ENCODE measurements around the gene SCML2. TPM values are rescaled to one million over a fixed set of nuclear protein-coding genes. Genes with fewer than 3 reads are reported as not detected.

Gene SCML2
- total and polyA plus RNA-seq, 2 of the 13 experiments (the other 11 are each of a cell fraction or from before 2014, with no cell fraction given), result 5.1 to 7.6 TPM

DNA sequence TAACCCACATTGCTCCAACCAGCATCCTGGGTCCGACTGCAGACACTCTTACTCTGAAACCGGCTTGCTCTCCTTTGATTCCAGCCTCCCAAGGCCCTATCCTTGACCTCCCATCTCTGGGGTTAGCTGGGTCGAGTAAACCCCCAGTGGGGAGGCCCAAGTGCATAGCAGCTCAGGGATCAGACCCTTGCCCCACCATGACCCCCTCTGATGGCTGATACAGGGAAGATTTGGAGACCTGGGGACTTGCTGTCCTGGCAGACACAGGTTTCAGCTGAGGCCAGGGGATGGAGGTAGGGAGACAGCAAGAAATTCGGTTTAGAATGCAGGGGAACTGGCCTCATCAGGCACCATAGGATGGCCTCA lies 47.3 kb upstream of the SCML2 start (continued):
- TF ChIP-seq ZNF274 (CRISPR knock-in tag; IDR thresholded peaks at IDR 0.05) (no peak), U2AF1 (optimal IDR thresholded peaks at IDR 0.05; ENCODE audit: low read depth, low read length) (no peak), ZNF589 (CRISPR knock-in tag; conservative IDR thresholded peaks at IDR 0.05) (no peak), ZMYM4 (CRISPR knock-in tag; IDR thresholded peaks at IDR 0.05) (peak; percentile 43; the same call in 1 of the 2 replicates), CEBPG (CRISPR knock-in tag; IDR thresholded peaks at IDR 0.05) (no peak), NRL (CRISPR knock-in tag; IDR thresholded peaks at IDR 0.05; ENCODE audit: borderline replicate concordance) (no peak), TCF7L2 (IDR thresholded peaks at IDR 0.05; ENCODE audit: low read depth, low read length) (peak; percentile 52; the same call in 1 of the 2 replicates), PLRG1 (conservative IDR thresholded peaks at IDR 0.05) (no peak), HMG20A (CRISPR knock-in tag; IDR thresholded peaks at IDR 0.05; ENCODE audit: borderline replicate concordance) (no peak), PITX1 (CRISPR knock-in tag; IDR thresholded peaks at IDR 0.05) (peak; percentile 35; the same call in 1 of the 2 replicates), RFXAP (CRISPR knock-in tag; IDR thresholded peaks at IDR 0.05; ENCODE audit: borderline replicate concordance) (no peak), ZNF781 (CRISPR knock-in tag; IDR thresholded peaks at IDR 0.05; ENCODE audit: borderline replicate concordance, not compliant biosample characterization) (no peak), ZNF562 (CRISPR knock-in tag; IDR thresholded peaks at IDR 0.05; ENCODE audit: borderline replicate concordance) (no peak), SALL1 (CRISPR knock-in tag; IDR thresholded peaks at IDR 0.05) (peak; percentile 40), ZSCAN25 (CRISPR knock-in tag; IDR thresholded peaks at IDR 0.05) (no peak), HDAC2 (CRISPR knock-in tag; IDR thresholded peaks at IDR 0.05) (0 out of 2 replicates have a peak, but pooled peaks have one; percentile 5), THAP11 (CRISPR knock-in tag; IDR thresholded peaks at IDR 0.05) (no peak)
- TF ChIP-seq, protein P1, sequence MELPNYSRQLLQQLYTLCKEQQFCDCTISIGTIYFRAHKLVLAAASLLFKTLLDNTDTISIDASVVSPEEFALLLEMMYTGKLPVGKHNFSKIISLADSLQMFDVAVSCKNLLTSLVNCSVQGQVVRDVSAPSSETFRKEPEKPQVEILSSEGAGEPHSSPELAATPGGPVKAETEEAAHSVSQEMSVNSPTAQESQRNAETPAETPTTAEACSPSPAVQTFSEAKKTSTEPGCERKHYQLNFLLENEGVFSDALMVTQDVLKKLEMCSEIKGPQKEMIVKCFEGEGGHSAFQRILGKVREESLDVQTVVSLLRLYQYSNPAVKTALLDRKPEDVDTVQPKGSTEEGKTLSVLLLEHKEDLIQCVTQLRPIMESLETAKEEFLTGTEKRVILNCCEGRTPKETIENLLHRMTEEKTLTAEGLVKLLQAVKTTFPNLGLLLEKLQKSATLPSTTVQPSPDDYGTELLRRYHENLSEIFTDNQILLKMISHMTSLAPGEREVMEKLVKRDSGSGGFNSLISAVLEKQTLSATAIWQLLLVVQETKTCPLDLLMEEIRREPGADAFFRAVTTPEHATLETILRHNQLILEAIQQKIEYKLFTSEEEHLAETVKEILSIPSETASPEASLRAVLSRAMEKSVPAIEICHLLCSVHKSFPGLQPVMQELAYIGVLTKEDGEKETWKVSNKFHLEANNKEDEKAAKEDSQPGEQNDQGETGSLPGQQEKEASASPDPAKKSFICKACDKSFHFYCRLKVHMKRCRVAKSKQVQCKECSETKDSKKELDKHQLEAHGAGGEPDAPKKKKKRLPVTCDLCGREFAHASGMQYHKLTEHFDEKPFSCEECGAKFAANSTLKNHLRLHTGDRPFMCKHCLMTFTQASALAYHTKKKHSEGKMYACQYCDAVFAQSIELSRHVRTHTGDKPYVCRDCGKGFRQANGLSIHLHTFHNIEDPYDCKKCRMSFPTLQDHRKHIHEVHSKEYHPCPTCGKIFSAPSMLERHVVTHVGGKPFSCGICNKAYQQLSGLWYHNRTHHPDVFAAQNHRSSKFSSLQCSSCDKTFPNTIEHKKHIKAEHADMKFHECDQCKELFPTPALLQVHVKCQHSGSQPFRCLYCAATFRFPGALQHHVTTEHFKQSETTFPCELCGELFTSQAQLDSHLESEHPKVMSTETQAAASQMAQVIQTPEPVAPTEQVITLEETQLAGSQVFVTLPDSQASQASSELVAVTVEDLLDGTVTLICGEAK (IDR thresholded peaks at IDR 0.05), result no peak
- TF ChIP-seq, protein P1 (CRISPR knock-in tag; IDR thresholded peaks at IDR 0.05), result no peak
- TF ChIP-seq, protein P2, sequence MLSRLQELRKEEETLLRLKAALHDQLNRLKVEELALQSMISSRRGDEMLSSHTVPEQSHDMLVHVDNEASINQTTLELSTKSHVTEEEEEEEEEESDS (CRISPR knock-in tag; IDR thresholded peaks at IDR 0.05; ENCODE audit: borderline replicate concordance), result no peak
- TF ChIP-seq, protein P3, sequence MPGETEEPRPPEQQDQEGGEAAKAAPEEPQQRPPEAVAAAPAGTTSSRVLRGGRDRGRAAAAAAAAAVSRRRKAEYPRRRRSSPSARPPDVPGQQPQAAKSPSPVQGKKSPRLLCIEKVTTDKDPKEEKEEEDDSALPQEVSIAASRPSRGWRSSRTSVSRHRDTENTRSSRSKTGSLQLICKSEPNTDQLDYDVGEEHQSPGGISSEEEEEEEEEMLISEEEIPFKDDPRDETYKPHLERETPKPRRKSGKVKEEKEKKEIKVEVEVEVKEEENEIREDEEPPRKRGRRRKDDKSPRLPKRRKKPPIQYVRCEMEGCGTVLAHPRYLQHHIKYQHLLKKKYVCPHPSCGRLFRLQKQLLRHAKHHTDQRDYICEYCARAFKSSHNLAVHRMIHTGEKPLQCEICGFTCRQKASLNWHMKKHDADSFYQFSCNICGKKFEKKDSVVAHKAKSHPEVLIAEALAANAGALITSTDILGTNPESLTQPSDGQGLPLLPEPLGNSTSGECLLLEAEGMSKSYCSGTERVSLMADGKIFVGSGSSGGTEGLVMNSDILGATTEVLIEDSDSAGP (CRISPR knock-in tag; IDR thresholded peaks at IDR 0.05; ENCODE audit: borderline replicate concordance), result peak; percentile 61

Data from HepG2 (cell line).